Keratinocyte (primary cell): Measurements from ENCODE around the gene AFG1L. TPM values are rescaled to one million over a fixed set of nuclear protein-coding genes. Genes with fewer than 3 reads are reported as not detected.

Experiments used
- DNase-seq: peaks from one replicate; pipeline ENCODE4 v3.0.0-alpha.2; 2011; ENCODE audit warnings: low read depth, missing footprints, low spot score
- FAIRE-seq: peaks from 2 replicates; lab custom pipeline; 2011; peaks lifted over from hg19 to GRCh38; lab: Jason Lieb, UNC
- H2AFZ ChIP-seq: 2 replicates; pipeline ENCODE4 v1.6.0; 2012; ENCODE audit warnings: low read length, control low read depth, inconsistent platforms; ENCODE audit not compliant: control insufficient read depth
- H3K27ac ChIP-seq: 2 replicates; pipeline ENCODE4 v1.5.1; 2011; ENCODE audit warnings: low read length; ENCODE audit not compliant: control insufficient read depth, insufficient read depth
- H3K27me3 ChIP-seq: 3 replicates; pipeline ENCODE4 v1.6.0; 2011; ENCODE audit warnings: low read length; ENCODE audit not compliant: control insufficient read depth, insufficient read depth; ENCODE audit errors: extremely low read depth
- H3K36me3 ChIP-seq, 2 experiments: 2 replicates in 1 of 2; 3 replicates in 1 of 2; pipeline ENCODE4 v1.5.1; 2011; ENCODE audit warnings: low read length in 2 of 2, mild to moderate bottlenecking in 1 of 2; ENCODE audit not compliant: control insufficient read depth in 2 of 2, insufficient read depth in 2 of 2; ENCODE audit errors: extremely low read depth in 1 of 2
- H3K4me1 ChIP-seq: 3 replicates; pipeline ENCODE4 v1.5.1; 2011; ENCODE audit warnings: low read length; ENCODE audit not compliant: control insufficient read depth, insufficient read depth; ENCODE audit errors: extremely low read depth
- H3K4me2 ChIP-seq: 3 replicates; pipeline ENCODE4 v1.6.0; 2011; ENCODE audit warnings: low read depth, low read length; ENCODE audit not compliant: control insufficient read depth, insufficient read depth; ENCODE audit errors: extremely low read depth
- H3K4me3 ChIP-seq, 3 experiments: fragments of 200-600 bp in 1 of 3; sonication (generic) in 1 of 3; 2 replicates in 2 of 3; 3 replicates in 1 of 3; pipeline ENCODE4 v1.5.1; 2011 to 2016; ENCODE audit warnings: low read length in 3 of 3, mild to moderate bottlenecking in 3 of 3, control low read depth in 2 of 3, inconsistent platforms in 1 of 3, low read depth in 1 of 3, mixed read lengths in 1 of 3, mixed run types in 1 of 3, moderate library complexity in 1 of 3; ENCODE audit not compliant: control insufficient read depth in 2 of 3, insufficient read depth in 2 of 3; ENCODE audit errors: extremely low read depth in 1 of 3
- H3K79me2 ChIP-seq: 2 replicates; pipeline ENCODE4 v1.6.0; 2012; ENCODE audit warnings: low read length; ENCODE audit not compliant: control insufficient read depth, insufficient read depth
- H3K9ac ChIP-seq: 3 replicates; pipeline ENCODE4 v1.6.0; 2011; ENCODE audit warnings: low read length; ENCODE audit not compliant: control insufficient read depth, insufficient read depth; ENCODE audit errors: extremely low read depth
- H3K9me1 ChIP-seq: 3 replicates; pipeline ENCODE4 v1.6.0; 2011; ENCODE audit warnings: low read length; ENCODE audit not compliant: control insufficient read depth, insufficient read depth; ENCODE audit errors: extremely low read depth
- H3K9me3 ChIP-seq: 2 replicates; pipeline ENCODE4 v1.5.1; 2012; ENCODE audit warnings: low read depth, low read length; ENCODE audit not compliant: control insufficient read depth
- H4K20me1 ChIP-seq: 3 replicates; pipeline ENCODE4 v1.6.0; 2011; ENCODE audit warnings: low read length; ENCODE audit not compliant: control insufficient read depth, insufficient read depth; ENCODE audit errors: extremely low read depth
- CTCF ChIP-seq, 3 experiments: IDR thresholded peaks in 1 of 3; conservative IDR thresholded peaks in 1 of 3; optimal IDR thresholded peaks in 1 of 3; 2 replicates in 2 of 3; 3 replicates in 1 of 3; pipeline versions ENCODE3 to v1.5.1; 2011; ENCODE audit warnings: low read length in 3 of 3, mild to moderate bottlenecking in 3 of 3, moderate library complexity in 2 of 3, control low read depth in 1 of 3, inconsistent platforms in 1 of 3; ENCODE audit not compliant: insufficient read depth in 2 of 3; ENCODE audit errors: extremely low read depth in 1 of 3
- EZH2 ChIP-seq: IDR thresholded peaks from one replicate; pipeline ENCODE4 v1.6.1; 2012; ENCODE audit warnings: inconsistent platforms, mild to moderate bottlenecking, low read length, moderate library complexity
- dilution Hi-C: fragments of 300-500 bp; cut with MboI; formaldehyde crosslinking; loops from one replicate; pipeline ENCODE4 v1.7.0; 2020; ENCODE audit warnings: low sequenced_read_pairs; ENCODE audit not compliant: extremely low pct_ligation_motif_present
- polyA plus RNA-seq, 5 experiments: library from polyadenylated mRNA; depleted of rRNA in 3 of 5; stranded (reverse) in 3 of 5; stranded (forward) in 1 of 5; unstranded in 1 of 5; fragments of >200 nt; gene quantifications; 1 replicate in 1 of 5; 2 replicates in 3 of 5; 3 replicates in 1 of 5; pipeline versions ENCODE4 v1.2.1 to v1.2.3, GENCODE V29; 2011 to 2012; ENCODE audit warnings: missing spikeins in 2 of 5, low read depth in 1 of 5, low replicate concordance in 1 of 5

AFG1L gene
- polyA plus RNA-seq, 1 donor (not counting 4 experiments of a cell fraction or from before 2014, with no cell fraction given): 3.1 TPM

- TF ChIP-seq CTCF (optimal IDR thresholded peaks at IDR 0.05 in 1 of 3, IDR thresholded peaks at IDR 0.05 in 1 of 3, conservative IDR thresholded peaks at IDR 0.05 in 1 of 3; ENCODE audit: extremely low read depth in 1 of 3, insufficient read depth in 2 of 3, low read length in 3 of 3) (no peak), EZH2 (no peak)
- H3K4me2 ChIP-seq: no peak overlapping the region
- H3K4me1 ChIP-seq: no peaks in the 10 kb centered on the region
- no peak overlapping the region for H2AFZ ChIP-seq
- no peaks in the 10 kb centered on the region for H3K79me2 ChIP-seq
- FAIRE-seq (no peak), DNase-seq (no peak)
- H3K9ac ChIP-seq: no peak overlapping the region
- dilution Hi-C loops: no loop called here
- no peaks in the 10 kb centered on the region for H3K9me3 ChIP-seq
- H3K36me3 ChIP-seq: no peaks in the 10 kb centered on the region
- no peak overlapping the region for H3K4me3 ChIP-seq
- no peak overlapping the region for H3K27ac ChIP-seq
- H3K9me1 ChIP-seq: no peaks in the 10 kb centered on the region
- H4K20me1 ChIP-seq: no peaks in the 10 kb centered on the region
- no peaks in the 10 kb centered on the region for H3K27me3 ChIP-seq
Measured at GRCh38 chr6:108341372-108341771, 46.5 kb downstream of the AFG1L start.

- TF ChIP-seq EZH2: no peak
- Histone ChIP-seq H3K36me3 (no peaks in the 10 kb centered on the region), H2AFZ (no peak overlapping the region), H4K20me1 (no peaks in the 10 kb centered on the region), H3K27ac (no peak overlapping the region), H3K9me3 (no peaks in the 10 kb centered on the region), H3K4me2 (no peak overlapping the region), H3K9me1 (no peaks in the 10 kb centered on the region), H3K4me3 (no peak overlapping the region), H3K27me3 (no peaks in the 10 kb centered on the region), H3K4me1 (no peaks in the 10 kb centered on the region), H3K79me2 (no peaks in the 10 kb centered on the region), H3K9ac (no peak overlapping the region)
- FAIRE-seq (no peak), DNase-seq (no peak)
- dilution Hi-C loops: no loop called here
Measured at GRCh38 chr6:108343894-108344293, 49.0 kb downstream of the AFG1L start.

- no peak for DNase-seq
- dilution Hi-C loops: no loop called here
- no peaks in the 10 kb centered on the region for H3K36me3 ChIP-seq
- H3K4me2 ChIP-seq: no peak overlapping the region
- no peak overlapping the region for H2AFZ ChIP-seq
- TF ChIP-seq EZH2 (no peak), CTCF (optimal IDR thresholded peaks at IDR 0.05 in 1 of 3, IDR thresholded peaks at IDR 0.05 in 1 of 3, conservative IDR thresholded peaks at IDR 0.05 in 1 of 3; ENCODE audit: extremely low read depth in 1 of 3, insufficient read depth in 2 of 3, low read length in 3 of 3) (no peak)
- no peaks in the 10 kb centered on the region for H4K20me1 ChIP-seq
- FAIRE-seq: no peak
- H3K9ac ChIP-seq: no peak overlapping the region
- H3K27ac ChIP-seq: no peak overlapping the region
- H3K4me3 ChIP-seq: no peak overlapping the region
- no peaks in the 10 kb centered on the region for H3K9me3 ChIP-seq
- no peaks in the 10 kb centered on the region for H3K79me2 ChIP-seq
- no peaks in the 10 kb centered on the region for H3K27me3 ChIP-seq
- H3K4me1 ChIP-seq: no peaks in the 10 kb centered on the region
- no peaks in the 10 kb centered on the region for H3K9me1 ChIP-seq
Measured at GRCh38 chr6:108348655-108349349, 53.9 kb downstream of the AFG1L start.
